Activated CD4-positive, alpha-beta memory T cell treated with anti-CD3 and anti-CD28 coated beads for 36 hours (primary cell): ENCODE results near the gene ELMOD2. TPM values are rescaled to one million over a fixed set of nuclear protein-coding genes. Genes with fewer than 3 reads are reported as not detected.
A peak's percentile ranks its signal among the peaks of the same experiment; 100 is the strongest.

Experiments used
- CTCF ChIA-PET: fragments of 350-600 bp; sonication (Branson Sonifier 250); formaldehyde crosslinking; loops from one replicate; lab custom pipeline; 2021; ENCODE audit warnings: antibody characterized with exemption, inconsistent platforms; lab: Charles Lee
- POLR2A ChIA-PET: fragments of 350-600 bp; sonication (Branson Sonifier 250); formaldehyde crosslinking; loops from one replicate; lab custom pipeline; 2021; ENCODE audit warnings: antibody characterized with exemption; lab: Charles Lee
- DNase-seq: peaks from one replicate; pipeline ENCODE4 v3.0.0-alpha.2; 2020
- H3K27ac Mint-ChIP-seq: one replicate; pipeline ENCODE4 v1.8.0; 2021; ENCODE audit warnings: mixed read lengths
- H3K27me3 Mint-ChIP-seq: one replicate; pipeline ENCODE4 v1.8.0; 2021; ENCODE audit warnings: mixed read lengths
- H3K36me3 Mint-ChIP-seq: one replicate; pipeline ENCODE4 v1.8.0; 2021; ENCODE audit warnings: mixed read lengths
- H3K4me1 Mint-ChIP-seq: one replicate; pipeline ENCODE4 v1.8.0; 2021; ENCODE audit warnings: low read depth, mixed read lengths
- H3K4me3 Mint-ChIP-seq: one replicate; pipeline ENCODE4 v1.8.0; 2021; ENCODE audit warnings: mild to moderate bottlenecking, mixed read lengths
- H3K9me3 Mint-ChIP-seq: one replicate; pipeline ENCODE4 v1.8.0; 2021; ENCODE audit warnings: mixed read lengths
- intact Hi-C: fragments of 100-400 bp; cut with micrococcal nuclease; formaldehyde crosslinking; loops from one replicate; pipeline ENCODE4 v1.15.1; 2023
- total RNA-seq, 2 experiments: library from RNA; stranded (reverse); gene quantifications; one replicate each; pipeline ENCODE4 v1.2.3, GENCODE V29; 2021

ELMOD2 gene
- total RNA-seq, 2 experiments from 2014 or later: 15.5 to 17.3 TPM

GRCh38 chr4:140533951-140534480 lies 10.0 kb downstream of the ELMOD2 start:
- no peak for DNase-seq
- Mint-ChIP-seq H3K27ac (no peak overlapping the region), H3K36me3 (peaks cover 9% of the 10 kb centered on the region), H3K4me1 (no peaks in the 10 kb centered on the region), H3K4me3 (no peak overlapping the region), H3K27me3 (no peaks in the 10 kb centered on the region), H3K9me3 (no peaks in the 10 kb centered on the region)
- intact Hi-C loops: no loop called here
- CTCF ChIA-PET: interaction anchor here (2.1 kb wide), 1 partner anchor 10 kb away, joined by 7 read pairs; the partner anchor contains the start of gene ELMOD2
- POLR2A ChIA-PET: no interaction called here

- intact Hi-C loops: loop anchor here (1.0 kb wide), 1 partner anchor 32 kb away; the partner anchor contains the start of gene ELMOD2
These were observed 32.6 kb downstream of the ELMOD2 start for GRCh38 chr4:140556372-140557085.

GRCh38 chr4:140557831-140558435 lies 34.0 kb downstream of the ELMOD2 start:
- ChIA-PET CTCF (interaction anchor here (0.8 kb wide), 1 partner anchor 44 kb away, joined by 3 read pairs; no protein-coding TSS in a partner anchor), POLR2A (no interaction called here)
- DNase-seq: no peak
- Mint-ChIP-seq H3K27me3 (peaks cover 5% of the 10 kb centered on the region), H3K9me3 (no peaks in the 10 kb centered on the region), H3K36me3 (peaks cover 4% of the 10 kb centered on the region), H3K27ac (no peak overlapping the region), H3K4me3 (no peak overlapping the region), H3K4me1 (peaks cover 16% of the 10 kb centered on the region)
- intact Hi-C loops: no loop called here

More at GRCh38 chr4:140556372-140557085, 32.6 kb downstream of the ELMOD2 start:
- Mint-ChIP-seq H3K4me3 (no peak overlapping the region), H3K9me3 (no peaks in the 10 kb centered on the region), H3K27ac (no peak overlapping the region), H3K27me3 (peaks cover 5% of the 10 kb centered on the region), H3K4me1 (peaks cover 16% of the 10 kb centered on the region), H3K36me3 (peaks cover 6% of the 10 kb centered on the region)
- POLR2A ChIA-PET: no interaction called here
- DNase-seq: peak; percentile 38
- CTCF ChIA-PET: interaction anchor here (0.8 to 1.0 kb wide), 2 partner anchors 46 to 197 kb away, joined by 3 to 5 read pairs; no protein-coding TSS in a partner anchor

- Mint-ChIP-seq H3K27me3 (peaks cover 5% of the 10 kb centered on the region), H3K36me3 (no peaks in the 10 kb centered on the region), H3K27ac (no peak overlapping the region), H3K9me3 (no peaks in the 10 kb centered on the region), H3K4me3 (no peak overlapping the region), H3K4me1 (peaks cover 16% of the 10 kb centered on the region)
- ChIA-PET CTCF (interaction anchor here (1.6 kb wide), 1 partner anchor 51 kb away, joined by 4 read pairs; no protein-coding TSS in a partner anchor), POLR2A (no interaction called here)
- intact Hi-C loops: no loop called here
- no peak for DNase-seq
These were observed 35.7 kb downstream of the ELMOD2 start for GRCh38 chr4:140559696-140560095.

GRCh38 chr4:140568507-140569306 lies 44.7 kb downstream of the ELMOD2 start, which contains the start of gene UCP1:
Gene UCP1 (minus strand): TSS chr4:140568961. CDS start chr4:140568729, 232 bp downstream.
- POLR2A ChIA-PET: no interaction called here
- no peak within 1 kb of the TSS for H3K27ac Mint-ChIP-seq
- DNase-seq: no peak
- no peaks in the 10 kb centered on the region for H3K36me3 Mint-ChIP-seq
- H3K4me3 Mint-ChIP-seq: no peak within 1 kb of the TSS
- peaks cover 4% of the 10 kb centered on the region for H3K9me3 Mint-ChIP-seq
- H3K4me1 Mint-ChIP-seq: peaks cover 11% of the 10 kb centered on the region
- intact Hi-C loops: no loop called here
- CTCF ChIA-PET: interaction anchor here (0.9 kb wide), 1 partner anchor 315 kb away, joined by 3 read pairs; no protein-coding TSS in a partner anchor
- peaks cover 51% of the 10 kb centered on the region for H3K27me3 Mint-ChIP-seq

- POLR2A ChIA-PET: no interaction called here
These were observed 45.3 kb downstream of the ELMOD2 start for GRCh38 chr4:140569307-140569638.

GRCh38 chr4:140571620-140572019 lies 47.7 kb downstream of the ELMOD2 start:
- Mint-ChIP-seq H3K36me3 (no peaks in the 10 kb centered on the region), H3K27me3 (peaks cover 53% of the 10 kb centered on the region), H3K4me1 (peaks cover 11% of the 10 kb centered on the region), H3K27ac (no peak overlapping the region), H3K4me3 (no peak overlapping the region), H3K9me3 (peaks cover 4% of the 10 kb centered on the region)
- POLR2A ChIA-PET: no interaction called here
- intact Hi-C loops: no loop called here
- DNase-seq: no peak
- CTCF ChIA-PET: no interaction called here

More at GRCh38 chr4:140569307-140569638, 45.3 kb downstream of the ELMOD2 start:
- Mint-ChIP-seq H3K36me3 (no peaks in the 10 kb centered on the region), H3K9me3 (peaks cover 4% of the 10 kb centered on the region), H3K27me3 (peaks cover 51% of the 10 kb centered on the region), H3K4me1 (peaks cover 11% of the 10 kb centered on the region), H3K27ac (no peak overlapping the region), H3K4me3 (no peak overlapping the region)
- CTCF ChIA-PET: interaction anchor here (0.9 kb wide), 1 partner anchor 316 kb away, joined by 3 read pairs; no protein-coding TSS in a partner anchor
- intact Hi-C loops: no loop called here
- no peak for DNase-seq

- Mint-ChIP-seq H3K27me3 (peaks cover 42% of the 10 kb centered on the region), H3K36me3 (no peaks in the 10 kb centered on the region), H3K4me3 (no peak overlapping the region), H3K4me1 (no peaks in the 10 kb centered on the region), H3K27ac (no peak overlapping the region), H3K9me3 (peaks cover 4% of the 10 kb centered on the region)
- no peak for DNase-seq
- ChIA-PET POLR2A (no interaction called here), CTCF (no interaction called here)
- intact Hi-C loops: no loop called here
These were observed 51.5 kb downstream of the ELMOD2 start for GRCh38 chr4:140575489-140575888.

GRCh38 chr4:140579278-140579677 lies 55.3 kb downstream of the ELMOD2 start:
- Mint-ChIP-seq H3K27me3 (peaks cover 29% of the 10 kb centered on the region), H3K4me3 (no peak overlapping the region), H3K27ac (no peak overlapping the region), H3K36me3 (no peaks in the 10 kb centered on the region), H3K9me3 (no peaks in the 10 kb centered on the region), H3K4me1 (no peaks in the 10 kb centered on the region)
- ChIA-PET POLR2A (no interaction called here), CTCF (no interaction called here)
- no peak for DNase-seq
- intact Hi-C loops: no loop called here

GRCh38 chr4:140581078-140581477 lies 57.1 kb downstream of the ELMOD2 start:
- no peak overlapping the region for H3K27ac Mint-ChIP-seq
- no peaks in the 10 kb centered on the region for H3K9me3 Mint-ChIP-seq
- no peaks in the 10 kb centered on the region for H3K36me3 Mint-ChIP-seq
- ChIA-PET POLR2A (no interaction called here), CTCF (no interaction called here)
- no peak for DNase-seq
- peaks cover 27% of the 10 kb centered on the region for H3K27me3 Mint-ChIP-seq
- intact Hi-C loops: no loop called here
- H3K4me1 Mint-ChIP-seq: no peaks in the 10 kb centered on the region
- H3K4me3 Mint-ChIP-seq: no peak overlapping the region

- DNase-seq: no peak
- intact Hi-C loops: no loop called here
- Mint-ChIP-seq H3K4me3 (no peak overlapping the region), H3K4me1 (no peaks in the 10 kb centered on the region), H3K9me3 (no peaks in the 10 kb centered on the region), H3K36me3 (no peaks in the 10 kb centered on the region), H3K27ac (no peak overlapping the region), H3K27me3 (peaks cover 11% of the 10 kb centered on the region)
- CTCF ChIA-PET: no interaction called here
- POLR2A ChIA-PET: no interaction called here
These were observed 60.5 kb downstream of the ELMOD2 start for GRCh38 chr4:140584439-140584838.
